ENCODE measurements around the gene ANKRD63.

ANKRD63 gene

DNA sequence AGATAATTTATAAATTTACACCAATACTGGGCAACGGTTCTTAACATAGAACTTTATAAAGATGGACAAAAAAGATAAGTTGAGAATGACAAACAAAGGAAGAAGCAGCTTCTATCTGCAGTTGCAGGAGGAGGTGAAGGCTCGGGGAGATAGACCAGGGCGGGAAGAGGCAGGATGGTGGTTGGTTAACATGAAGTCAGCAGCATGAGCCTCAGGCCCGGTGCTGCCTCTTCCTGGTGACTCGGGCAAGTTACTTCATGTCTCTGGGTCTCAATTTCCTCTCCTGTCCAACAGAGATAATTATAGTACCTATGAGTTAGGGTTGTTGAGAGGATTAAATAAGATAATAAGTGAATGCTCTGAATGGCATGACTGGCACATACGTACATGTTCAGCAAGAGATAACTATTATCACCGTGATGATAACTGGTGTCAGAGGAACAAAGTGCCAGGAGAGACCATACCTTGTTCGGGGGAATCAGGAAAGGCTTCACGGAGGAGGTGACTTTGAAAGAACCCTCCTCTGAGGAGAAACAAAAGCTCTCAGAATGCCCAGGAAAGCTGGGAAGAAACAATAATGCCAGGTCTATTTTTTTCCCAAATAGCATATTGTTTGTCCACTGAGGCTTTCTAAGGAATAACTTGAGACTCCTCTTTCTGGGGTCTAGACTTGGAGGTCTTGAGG is 39.6 kb downstream of the ANKRD63 start:
- DNase-seq (ENCODE audit: low read depth, low spot score) = no peak

DNA sequence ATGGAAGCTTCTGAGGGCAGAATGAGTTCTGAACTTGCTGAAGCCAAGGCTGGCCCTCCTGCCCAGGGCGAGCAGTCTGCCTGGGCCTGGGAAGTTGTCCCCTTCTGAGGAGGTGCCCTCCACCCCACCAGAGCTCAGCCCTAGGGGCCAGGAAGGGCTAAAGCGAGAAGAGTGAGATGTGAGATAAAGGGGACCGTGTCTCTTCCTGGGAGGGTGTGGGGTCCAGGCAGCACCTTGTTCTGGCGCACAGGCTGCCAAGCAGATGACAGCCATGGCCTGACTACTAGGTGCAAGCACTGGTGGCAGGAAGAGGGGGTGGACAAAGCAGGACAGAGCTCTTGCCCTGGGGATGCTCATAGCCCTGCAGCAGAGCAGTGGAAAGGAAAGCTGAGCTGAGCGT is 40.3 kb downstream of the ANKRD63 start:
- no peak for DNase-seq (ENCODE audit: low read depth, low spot score)

DNA sequence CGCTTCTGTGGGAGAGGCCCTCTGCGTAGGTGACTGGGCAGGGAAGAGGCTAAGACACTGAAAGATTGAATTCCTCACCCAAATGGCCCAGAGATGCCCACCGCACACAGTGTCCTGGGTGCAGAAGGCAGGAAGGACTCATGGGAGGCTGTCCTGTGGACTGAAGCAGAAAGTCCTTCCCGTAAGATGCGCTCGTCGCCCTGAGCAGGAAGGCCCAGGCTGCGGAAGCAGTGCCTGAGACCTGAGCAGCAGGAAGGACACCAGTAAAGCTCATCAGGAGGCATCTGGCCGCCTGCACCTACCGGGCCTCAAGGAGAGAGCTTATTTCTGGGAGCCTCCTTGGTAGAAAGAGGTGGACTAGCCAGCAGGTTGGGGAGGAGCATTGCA is 40.7 kb downstream of the ANKRD63 start:
- DNase-seq (ENCODE audit: low read depth, low spot score) = no peak

DNA sequence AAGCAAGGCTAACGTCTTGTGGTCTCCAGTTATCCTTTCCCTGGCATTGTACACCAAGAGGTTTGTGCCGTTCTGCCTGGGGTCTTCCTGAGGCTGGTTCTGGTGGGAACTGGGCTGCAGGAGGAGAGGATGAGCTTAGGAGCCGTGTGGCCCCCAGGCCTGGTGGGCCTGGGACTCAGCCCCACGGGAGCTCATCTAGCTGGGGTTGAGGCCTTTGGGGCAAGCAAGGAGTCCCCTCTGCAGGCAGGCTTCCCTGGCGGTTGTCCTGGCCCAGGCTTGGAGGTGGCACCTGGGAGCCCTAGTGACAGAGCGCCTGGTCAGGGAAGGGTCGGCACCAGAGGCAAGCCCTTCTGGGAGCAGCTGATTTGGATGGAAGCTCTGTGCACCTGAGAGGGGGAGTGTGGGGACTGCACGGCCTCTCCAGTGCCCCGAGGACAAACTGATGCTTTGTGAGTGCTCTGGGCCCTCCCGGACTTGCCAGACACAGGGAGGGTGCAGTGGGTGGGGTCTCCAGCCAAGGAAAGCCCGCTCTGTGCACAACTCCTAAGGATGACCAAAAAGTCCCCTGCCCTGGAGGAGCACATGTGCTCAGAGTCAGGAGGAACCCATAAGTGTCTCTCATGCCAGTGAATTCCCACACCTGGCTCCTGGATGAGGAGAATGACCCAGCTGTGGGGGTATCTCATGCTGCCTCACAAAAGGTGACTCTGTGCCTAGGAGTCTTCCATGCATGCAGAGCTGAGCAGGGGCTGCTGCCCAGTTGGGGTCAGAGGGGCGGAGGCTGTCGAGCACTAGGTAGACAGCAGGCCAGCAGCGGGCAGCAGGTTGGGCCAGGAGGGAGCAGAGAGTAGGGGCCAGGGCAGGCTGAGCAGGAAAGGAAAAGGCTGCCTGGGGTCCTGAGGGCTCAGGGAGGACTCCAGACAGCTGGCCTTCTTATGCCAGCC is 41.3 kb downstream of the ANKRD63 start:
- no peak for DNase-seq (ENCODE audit: low read depth, low spot score)

DNA sequence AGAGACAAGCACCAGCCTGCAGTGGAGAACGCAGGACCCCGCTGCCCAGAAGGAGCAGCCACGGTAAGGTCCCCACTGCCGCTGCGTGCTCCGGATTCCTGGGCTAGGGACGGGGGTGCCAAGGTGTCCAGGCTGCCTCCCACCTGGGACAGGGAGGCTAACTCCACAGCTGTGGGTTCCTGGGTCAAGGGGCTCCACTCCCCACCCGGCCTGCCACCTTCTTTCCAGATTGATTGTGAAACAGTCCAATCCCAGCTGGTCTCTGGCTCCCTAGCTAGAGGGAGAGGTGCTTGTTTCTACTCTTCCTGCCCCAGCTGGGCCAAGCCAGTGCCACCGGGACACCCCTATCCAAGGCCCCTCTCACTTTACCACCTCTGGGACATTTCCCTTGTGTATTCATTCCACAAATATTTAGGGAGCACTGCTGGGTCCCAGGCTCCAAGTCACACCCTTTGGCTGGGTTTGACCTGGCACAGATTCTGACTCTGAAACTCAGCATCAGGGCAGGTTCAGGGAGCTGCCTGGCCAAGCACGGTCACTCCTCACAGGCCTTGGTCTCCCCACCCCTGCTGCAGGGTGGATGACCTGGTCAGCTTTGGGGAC is 42.1 kb downstream of the ANKRD63 start:
- no peak for DNase-seq (ENCODE audit: low read depth, low spot score)

DNA sequence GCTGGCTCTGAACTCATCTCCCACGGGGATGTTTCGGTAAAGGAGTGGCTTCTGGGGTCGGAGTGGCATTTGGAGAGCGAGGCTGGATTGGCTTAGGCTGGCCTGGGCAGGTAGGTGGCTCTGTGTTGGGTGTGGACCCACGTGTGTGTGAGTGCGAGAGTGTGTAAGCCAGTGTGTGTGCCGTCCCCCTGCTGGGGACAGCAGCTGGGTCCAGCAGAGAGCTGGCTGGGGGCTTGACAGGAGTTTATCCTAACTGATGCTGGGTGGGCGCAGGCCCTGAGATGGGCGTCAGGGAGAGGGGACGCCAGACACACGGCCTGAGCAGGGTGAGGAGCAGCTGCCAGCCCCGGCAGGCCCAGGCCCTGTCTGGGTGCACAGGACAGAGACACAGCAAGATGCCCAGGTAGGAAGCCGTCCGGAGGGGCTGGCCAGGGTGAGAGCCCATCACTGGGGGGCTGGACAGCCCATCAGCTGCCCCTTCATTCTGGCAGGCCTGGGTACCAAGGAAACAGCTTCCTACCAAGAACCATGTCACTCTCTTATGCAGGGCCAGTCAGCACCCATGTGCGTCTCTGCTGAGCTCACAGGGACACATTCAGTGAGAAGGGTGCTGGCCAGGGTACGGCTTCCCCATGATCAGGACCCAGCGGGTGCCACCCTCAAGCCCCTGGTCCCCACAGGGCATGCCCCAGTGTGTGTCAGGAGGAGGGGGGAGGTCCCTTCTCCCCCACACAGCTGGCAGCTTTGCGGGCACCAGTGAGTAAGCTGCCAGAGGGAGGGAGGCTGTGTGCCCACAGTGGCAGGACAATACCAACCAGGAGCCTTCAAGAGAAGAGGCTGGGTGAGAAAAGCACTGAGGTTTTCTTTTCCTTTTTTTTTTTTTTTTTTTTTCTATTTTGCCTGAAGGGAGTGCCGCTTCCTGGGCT is 42.9 kb downstream of the ANKRD63 start:
- no peak for DNase-seq (ENCODE audit: low read depth, low spot score)

DNA sequence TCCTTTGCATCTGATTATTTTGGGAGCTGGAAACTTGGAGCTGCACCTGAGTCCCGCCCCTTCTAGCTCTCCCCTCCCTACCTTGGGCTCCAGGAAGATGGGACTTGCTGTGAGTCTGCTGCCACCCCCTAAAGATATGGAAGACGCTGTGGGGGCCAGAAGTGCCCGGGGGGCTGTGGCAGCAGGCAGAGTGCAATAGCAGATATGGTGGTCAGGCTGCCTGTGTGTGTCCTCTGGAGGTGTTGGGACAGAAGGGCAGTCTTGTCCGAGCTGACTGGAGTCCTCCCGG is 43.5 kb downstream of the ANKRD63 start:
- no peak for DNase-seq (ENCODE audit: low read depth, low spot score)

DNA sequence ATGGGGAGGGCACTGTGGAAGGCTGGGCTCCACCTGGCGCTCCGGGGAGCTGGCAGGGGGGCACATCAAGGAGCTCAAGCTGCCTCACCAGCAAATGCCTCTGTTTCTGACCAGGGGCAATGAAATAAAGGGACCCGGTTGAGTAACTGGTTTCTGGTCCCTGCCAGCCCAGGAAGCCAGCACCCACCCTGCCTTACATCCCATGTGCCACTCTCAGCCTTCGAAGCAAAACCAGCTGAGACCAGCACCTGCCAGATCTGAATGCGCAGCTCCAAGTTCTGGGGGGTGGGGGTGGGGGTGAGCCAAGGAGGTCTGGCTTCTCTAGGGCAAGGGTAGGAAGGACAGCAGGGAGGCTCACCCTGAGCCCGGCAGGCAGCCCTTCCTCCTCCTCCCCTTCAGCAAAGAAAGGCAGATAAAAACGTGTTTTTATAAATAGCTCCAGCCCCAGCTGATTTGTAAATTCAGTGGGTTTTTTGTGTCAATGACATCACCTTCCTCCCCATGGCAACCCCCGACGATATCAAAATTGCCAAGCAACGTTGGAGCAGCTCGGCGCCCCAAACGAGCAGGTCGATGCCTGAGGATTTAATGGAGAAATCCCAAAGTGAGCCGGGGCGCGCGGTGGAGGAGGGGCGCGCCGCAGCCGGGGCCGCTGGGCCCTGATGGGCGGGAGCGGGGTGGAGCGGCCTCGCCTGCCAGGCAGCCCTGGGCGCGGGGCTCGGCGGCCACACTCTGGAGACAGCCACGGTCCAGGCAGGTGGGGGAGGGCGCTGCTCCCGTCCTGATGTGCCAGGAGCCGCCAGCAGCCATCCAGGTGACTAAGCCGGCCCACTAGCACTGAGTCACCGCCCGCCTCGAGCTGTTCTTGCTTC is 44.1 kb downstream of the ANKRD63 start, which contains the start of gene PAK6:
TSS of gene PAK6 (plus strand) at position 532 of the 872 bp plus-strand sequence. CDS start 25,723 bp downstream, outside the sequence.
- no peak for DNase-seq (ENCODE audit: low read depth, low spot score)

DNA sequence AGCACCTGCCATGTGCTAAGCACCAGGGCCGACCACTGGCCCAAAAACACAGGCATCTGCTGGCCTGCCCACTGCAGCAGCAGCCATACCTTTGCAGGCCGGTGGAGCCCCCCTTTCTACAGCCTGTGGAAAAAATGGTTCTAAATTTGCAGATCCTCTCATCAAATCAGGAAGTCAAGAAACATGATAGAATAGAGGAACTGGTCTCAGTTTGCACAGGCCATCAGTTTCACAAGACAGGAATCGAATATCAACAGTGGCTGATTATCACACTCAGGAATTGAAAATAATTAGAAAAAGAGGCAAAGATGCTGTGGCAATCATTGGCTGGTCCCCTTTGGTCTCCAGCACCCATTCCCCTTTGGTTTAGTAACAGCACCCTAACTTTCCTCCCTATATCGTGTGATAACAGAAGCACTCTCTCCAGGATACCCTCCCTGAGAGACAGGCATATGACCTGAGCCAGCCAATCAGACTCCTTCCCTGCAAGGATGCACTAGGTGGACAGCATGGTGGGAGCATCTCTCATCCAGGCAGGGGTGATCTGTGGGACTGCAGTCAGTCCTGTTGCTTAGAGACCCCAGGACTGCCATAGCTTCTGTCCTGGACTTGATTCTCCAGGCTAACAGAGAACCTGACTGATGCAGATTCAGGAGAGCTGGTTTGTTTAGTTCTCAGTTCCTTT is 47.5 kb downstream of the ANKRD63 start:
- no peak for DNase-seq (ENCODE audit: low read depth, low spot score)

DNA sequence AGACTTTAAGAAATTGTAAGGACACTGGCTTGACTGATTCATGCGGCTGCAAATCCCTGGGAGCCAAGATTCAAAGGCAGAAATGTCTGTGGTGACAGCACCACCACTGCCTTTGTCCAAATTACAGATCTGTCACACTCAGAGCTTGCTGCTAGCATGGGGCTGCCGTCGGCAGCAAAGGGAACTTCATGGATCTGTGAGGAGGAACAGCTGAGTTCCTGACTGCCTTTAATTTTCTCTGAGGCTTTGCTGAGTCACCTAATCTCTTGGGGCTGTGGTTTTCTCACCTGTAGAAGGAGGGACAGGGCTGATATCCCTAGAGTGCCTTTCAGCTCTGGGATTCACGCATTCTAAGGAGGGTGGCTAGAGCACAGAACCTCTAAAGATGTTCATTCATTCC is 48.1 kb downstream of the ANKRD63 start:
- DNase-seq (ENCODE audit: low read depth, low spot score) = no peak

DNA sequence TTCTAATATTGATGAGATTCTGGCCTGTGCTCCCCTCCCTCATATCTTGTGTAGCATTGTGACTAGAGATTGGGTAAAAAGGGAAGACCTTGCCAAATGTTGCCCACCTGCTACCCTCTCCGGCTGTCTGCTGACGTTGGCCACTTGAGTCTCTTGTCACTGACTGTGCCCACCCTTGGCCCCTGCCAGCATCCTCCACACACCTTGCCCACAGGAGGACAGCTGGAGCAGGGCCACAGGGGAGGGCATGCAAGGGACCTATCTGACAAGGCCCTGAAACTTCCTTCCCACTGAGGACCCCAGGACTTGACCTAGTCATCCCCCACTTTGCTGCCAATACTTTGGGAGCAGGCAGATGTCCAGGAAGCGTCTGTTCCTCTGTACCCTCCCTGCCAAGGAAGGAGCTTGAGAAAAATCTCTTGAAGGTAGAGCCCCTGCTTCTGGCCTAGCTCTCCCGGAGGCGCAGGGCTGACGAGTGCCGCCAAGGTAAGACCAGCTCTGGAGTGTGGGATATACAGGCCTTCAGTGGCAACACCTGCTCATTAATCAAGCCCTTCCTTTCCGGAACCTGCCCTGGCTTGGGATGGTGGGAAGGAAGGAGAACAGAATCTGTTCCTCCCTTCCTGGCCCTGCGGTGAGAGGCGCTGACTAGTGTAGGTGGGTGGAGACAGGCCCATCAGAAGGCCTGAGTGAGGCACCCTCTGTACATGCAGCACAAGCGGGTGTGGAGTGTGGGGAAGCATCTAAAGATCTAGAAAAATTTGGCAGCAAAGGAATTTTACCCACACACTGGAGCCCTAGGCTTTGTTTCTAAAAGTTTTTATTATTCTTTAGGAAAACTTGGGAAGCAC is 48.9 kb downstream of the ANKRD63 start:
- DNase-seq (ENCODE audit: low read depth, low spot score) = no peak

DNA sequence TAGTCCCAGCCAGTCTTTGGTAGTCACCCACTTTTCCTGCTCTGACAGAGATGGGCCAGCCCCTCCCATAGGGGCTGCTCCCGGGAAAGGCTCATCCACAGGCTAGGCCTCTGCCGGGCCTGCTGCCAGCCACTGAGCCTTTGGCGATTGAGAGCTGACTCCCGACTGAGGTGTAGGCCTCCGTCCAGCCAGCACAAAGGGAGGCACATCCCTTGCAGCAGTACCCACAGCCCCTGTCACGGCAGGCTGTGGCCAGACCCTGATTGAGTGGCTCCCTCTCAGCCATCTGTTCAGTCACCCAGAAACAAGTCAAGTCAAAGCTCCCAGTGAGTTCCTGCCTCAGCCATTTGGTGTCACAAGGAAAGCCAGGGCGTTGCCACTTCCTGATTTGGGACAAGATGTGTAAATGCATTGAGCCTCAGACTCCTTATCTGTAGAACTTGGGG is 50.2 kb downstream of the ANKRD63 start:
- no peak for DNase-seq (ENCODE audit: low read depth, low spot score)

Measured in brain pericyte (primary cell).